ENCODE measurements around the gene AQP11. TPM values are rescaled to one million over a fixed set of nuclear protein-coding genes. Genes with fewer than 3 reads are reported as not detected.

Gene AQP11
- polyA plus RNA-seq, 2 of the 4 experiments (the other 2 are of a cell fraction) = 2.3 to 2.6 TPM

- POLR2A ChIA-PET = no interaction called here
- Histone ChIP-seq H3K27ac (no peak overlapping the region), H3K9me3 (peaks cover 22% of the 10 kb centered on the region), H3K4me2 (no peak overlapping the region), H3K4me3 (no peak overlapping the region), H3K4me1 (no peaks in the 10 kb centered on the region)
- no peak for TF ChIP-seq EHMT2 (IDR thresholded peaks at IDR 0.05; ENCODE audit: low read depth)
- no peak for TF ChIP-seq TP53 (CRISPR knock-in tag; IDR thresholded peaks at IDR 0.05)
- TF ChIP-seq NR3C1 (IDR thresholded peaks at IDR 0.05) = no peak
- peak; percentile 95 for TF ChIP-seq ZFP36 (IDR thresholded peaks at IDR 0.05; ENCODE audit: borderline replicate concordance, partially characterized antibody)
- ATAC-seq (no peak), DNase-seq (ENCODE audit: low read depth in 1 of 2, low spot score in 1 of 2) (peak in 1 of 2 experiments; percentile 61), FAIRE-seq (no peak)
- CTCF ChIA-PET = interaction anchor here (2.0 kb wide), 1 partner anchor 38 kb away, joined by 4 read pairs; no protein-coding TSS in a partner anchor
- 34% methylated on average over 5 of the region's 5 CpGs for WGBS (ENCODE audit: missing lambda C conversion rate)
These were observed 8.9 kb upstream of the AQP11 start for GRCh38 chr11:77580712-77581337.

- Histone ChIP-seq H3K4me1 (peaks cover 7% of the 10 kb centered on the region; the same call in 1 of the 3 replicates), H3K9me3 (no peaks in the 10 kb centered on the region), H3K4me2 (peak overlapping the region; percentile 80), H3K27ac (peak overlapping the region; percentile 86 to 96), H3K4me3 (peak overlapping the region; percentile 58)
- CTCF ChIA-PET = interaction anchor here (0.6 to 1.5 kb wide), 4 partner anchors 9 to 16 kb away, joined by 3 to 4 read pairs (median 3); no protein-coding TSS in a partner anchor
- ATAC-seq (peak; percentile 46 to 48), FAIRE-seq (no peak), DNase-seq (ENCODE audit: low read depth in 1 of 2, low spot score in 1 of 2) (no peak)
- TF ChIP-seq TP53 (CRISPR knock-in tag; IDR thresholded peaks at IDR 0.05) (0 out of 2 replicates have a peak, but pooled peaks have one; percentile 70), PBX3 (IDR thresholded peaks at IDR 0.05) (0 out of 2 replicates have a peak, but pooled peaks have one; percentile 30), MAX (IDR thresholded peaks at IDR 0.05) (peak; percentile 80), POLR2A (IDR thresholded peaks at IDR 0.05; ENCODE audit: low read length) (no peak), EHMT2 (IDR thresholded peaks at IDR 0.05; ENCODE audit: low read depth) (no peak), ZC3H11A (IDR thresholded peaks at IDR 0.05) (0 out of 2 replicates have a peak, but pooled peaks have one; percentile 4)
- WGBS (ENCODE audit: missing lambda C conversion rate) = 2% methylated on average over 16 of the region's 19 CpGs
- POLR2A ChIA-PET = interaction anchor here (0.6 to 2.0 kb wide), 6 partner anchors 9 to 140 kb away, joined by 3 to 18 read pairs (median 3); no protein-coding TSS in a partner anchor
These were observed 602 bp upstream of the AQP11 start for GRCh38 chr11:77589181-77589520.

GRCh38 chr11:77590194-77590782 lies 535 bp downstream of the AQP11 start:
- Histone ChIP-seq H3K27ac (peak overlapping the region; percentile 86 to 96), H3K4me1 (peaks cover 7% of the 10 kb centered on the region; the same call in 1 of the 3 replicates), H3K4me2 (peak overlapping the region; percentile 80), H3K4me3 (peak overlapping the region; percentile 58), H3K9me3 (no peaks in the 10 kb centered on the region)
- ChIA-PET POLR2A (interaction anchor here (0.5 to 2.0 kb wide), 4 partner anchors 11 to 431 kb away, joined by 3 to 18 read pairs (median 5); no protein-coding TSS in a partner anchor), CTCF (interaction anchor here (0.5 to 1.4 kb wide), 4 partner anchors 9 to 46 kb away, joined by 3 to 5 read pairs (median 4); no protein-coding TSS in a partner anchor)
- DNase-seq (ENCODE audit: low read depth in 1 of 2, low spot score in 1 of 2) (peak; percentile 28 to 57), FAIRE-seq (no peak), ATAC-seq (peak; percentile 65 to 67)
- TF ChIP-seq MAX (IDR thresholded peaks at IDR 0.05) (0 out of 2 replicates have a peak, but pooled peaks have one; percentile 9), EHF (CRISPR knock-in tag; IDR thresholded peaks at IDR 0.05) (no peak), POLR2AphosphoS2 (conservative IDR thresholded peaks at IDR 0.05; ENCODE audit: low read length) (no peak), MAFK (IDR thresholded peaks at IDR 0.05; ENCODE audit: partially characterized antibody) (no peak), HOXA7 (CRISPR knock-in tag; IDR thresholded peaks at IDR 0.05) (no peak), EP300 (IDR thresholded peaks at IDR 0.05) (no peak)
- 25% methylated on average over 27 of the region's 31 CpGs for WGBS (ENCODE audit: missing lambda C conversion rate)

- H3K4me3 ChIP-seq = no peak overlapping the region
- WGBS (ENCODE audit: missing lambda C conversion rate) = 66% methylated on average over 2 of the region's 2 CpGs
- FAIRE-seq (no peak), ATAC-seq (no peak), DNase-seq (ENCODE audit: low read depth in 1 of 2, low spot score in 1 of 2) (no peak)
- H3K27ac ChIP-seq = no peak overlapping the region
- ChIA-PET POLR2A (interaction anchor here (1.6 kb wide), 1 partner anchor 10 kb away, joined by 5 read pairs; no protein-coding TSS in a partner anchor), CTCF (interaction anchor here (0.6 to 1.4 kb wide), 3 partner anchors 10 to 391 kb away, joined by 3 to 4 read pairs (median 3); no protein-coding TSS in a partner anchor)
- peaks cover 10% of the 10 kb centered on the region; the same call in 1 of the 3 replicates for H3K4me1 ChIP-seq
- no peaks in the 10 kb centered on the region for H3K9me3 ChIP-seq
- no peak overlapping the region for H3K4me2 ChIP-seq
- no peak for TF ChIP-seq MYC (IDR thresholded peaks at IDR 0.05; ENCODE audit: borderline replicate concordance, low read length)
- no peak for TF ChIP-seq MAFK (IDR thresholded peaks at IDR 0.05; ENCODE audit: partially characterized antibody)
- TF ChIP-seq EHF (CRISPR knock-in tag; IDR thresholded peaks at IDR 0.05) = no peak
- TF ChIP-seq RFX5 (IDR thresholded peaks at IDR 0.05) = no peak
- no peak for TF ChIP-seq GATA3 (IDR thresholded peaks at IDR 0.05; ENCODE audit: borderline replicate concordance)
- no peak for TF ChIP-seq BHLHE40 (IDR thresholded peaks at IDR 0.05; ENCODE audit: low read depth, low read length)
- no peak for TF ChIP-seq ELK1 (IDR thresholded peaks at IDR 0.05; ENCODE audit: low read depth, low read length)
- TF ChIP-seq PBX3 (IDR thresholded peaks at IDR 0.05) = no peak
- TF ChIP-seq NFE2L2 (conservative IDR thresholded peaks at IDR 0.05; ENCODE audit: low read length) = no peak
- TF ChIP-seq JUNB (IDR thresholded peaks at IDR 0.05) = no peak
- TF ChIP-seq HES2 (IDR thresholded peaks at IDR 0.05) = no peak
- no peak for TF ChIP-seq KDM5A (IDR thresholded peaks at IDR 0.05)
- TF ChIP-seq CBX2 (IDR thresholded peaks at IDR 0.05; ENCODE audit: borderline replicate concordance, low read depth) = no peak
- no peak for TF ChIP-seq SREBF2 (IDR thresholded peaks at IDR 0.05)
- TF ChIP-seq NR3C1 (IDR thresholded peaks at IDR 0.05) = no peak
These were observed 3.0 kb downstream of the AQP11 start for GRCh38 chr11:77592727-77593126.
